HL-60 (cell line): ENCODE data around the gene SNX27.
A peak's percentile ranks its signal among the peaks of the same experiment; 100 is the strongest.

Experiments
- DNase-seq, 2 experiments: peaks; one replicate each; pipeline ENCODE4 v3.0.0-alpha.2; 2010 to 2020; ENCODE audit warnings: low read depth in 1 of 2, low spot score in 1 of 2
- H3K27ac ChIP-seq: fragments of 250-450 bp; sonication (Bioruptor Pico); replicated peaks from 2 replicates; pipeline ENCODE4 v1.5.1; 2020; ENCODE audit warnings: mild to moderate bottlenecking, moderate library complexity
- H3K27me3 ChIP-seq: fragments of 250-450 bp; sonication (Bioruptor Pico); 2 replicates; pipeline ENCODE4 v1.5.1; 2021; ENCODE audit warnings: mild to moderate bottlenecking, moderate library complexity; ENCODE audit not compliant: insufficient read depth, poor library complexity, severe bottlenecking
- H3K4me3 ChIP-seq: replicated peaks from 2 replicates; pipeline ENCODE4 v1.5.1; 2011; ENCODE audit warnings: mild to moderate bottlenecking, control low read depth, low read length; ENCODE audit not compliant: insufficient read depth
- GABPA ChIP-seq: IDR thresholded peaks from 2 replicates; pipeline ENCODE4 v1.6.1; 2012; ENCODE audit warnings: low read depth
- POLR2AphosphoS5 ChIP-seq: IDR thresholded peaks from 2 replicates; pipeline ENCODE4 v1.6.1; 2012; ENCODE audit warnings: low read depth
- SPI1 ChIP-seq: IDR thresholded peaks from 2 replicates; pipeline ENCODE4 v1.6.1; 2012; ENCODE audit warnings: low read depth, mild to moderate bottlenecking, borderline replicate concordance
- TF ChIP-seq, protein P1 (sequence below): IDR thresholded peaks from 2 replicates; pipeline ENCODE4 v1.6.1; 2012; ENCODE audit warnings: low read depth; ENCODE audit not compliant: insufficient replicate concordance
- TF ChIP-seq, protein P2 (sequence below): IDR thresholded peaks from one replicate; pipeline ENCODE4 v1.5.1; 2011; ENCODE audit warnings: low read length, control low read depth, inconsistent platforms; ENCODE audit not compliant: insufficient read depth

SNX27 gene

DNA sequence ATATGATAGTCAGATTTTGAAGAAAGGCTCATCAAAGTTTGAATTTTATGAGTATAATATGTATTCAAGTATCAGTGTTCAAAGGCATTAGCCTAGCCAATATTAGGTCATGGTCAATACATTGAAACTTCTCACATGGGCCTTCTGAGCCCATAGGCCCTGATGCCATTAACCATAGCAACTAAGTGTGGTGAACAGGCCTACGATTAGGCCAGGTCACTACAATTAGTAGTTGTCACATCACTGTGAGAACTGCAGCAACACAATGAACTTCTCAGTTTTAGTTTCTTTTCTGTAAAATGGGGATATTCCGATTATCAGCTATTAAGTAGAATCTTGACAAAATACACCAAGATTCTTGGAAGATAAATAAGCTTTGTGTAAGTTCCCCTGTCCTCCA lies 74.7 kb downstream of the SNX27 start:
- no peak overlapping the region for H3K4me3 ChIP-seq
- no peaks in the 10 kb centered on the region for H3K27me3 ChIP-seq
- no peak for TF ChIP-seq GABPA
- no peak for DNase-seq
- H3K27ac ChIP-seq, result no peak overlapping the region

DNA sequence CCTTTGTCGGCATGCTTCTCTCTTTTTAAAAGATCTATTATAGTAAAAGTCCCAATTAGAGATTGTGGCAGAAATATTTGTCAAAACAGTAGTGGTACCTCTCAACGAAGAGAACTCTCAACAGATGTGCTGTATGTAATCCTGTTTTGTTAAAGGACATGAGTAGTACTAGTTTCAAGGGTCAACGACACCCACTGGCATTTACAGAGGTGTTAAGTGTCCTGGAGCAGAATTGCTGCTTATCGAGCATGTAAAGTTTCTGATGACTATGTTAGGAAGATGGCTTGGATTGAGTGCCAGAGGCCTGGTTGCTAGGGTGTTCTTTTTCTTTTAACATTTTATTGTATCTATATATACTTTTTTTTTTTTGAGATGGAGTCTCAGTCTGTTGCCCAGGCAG lies 77.6 kb downstream of the SNX27 start:
- no peak for DNase-seq
- H3K27me3 ChIP-seq, result no peaks in the 10 kb centered on the region
- TF ChIP-seq, protein P1, sequence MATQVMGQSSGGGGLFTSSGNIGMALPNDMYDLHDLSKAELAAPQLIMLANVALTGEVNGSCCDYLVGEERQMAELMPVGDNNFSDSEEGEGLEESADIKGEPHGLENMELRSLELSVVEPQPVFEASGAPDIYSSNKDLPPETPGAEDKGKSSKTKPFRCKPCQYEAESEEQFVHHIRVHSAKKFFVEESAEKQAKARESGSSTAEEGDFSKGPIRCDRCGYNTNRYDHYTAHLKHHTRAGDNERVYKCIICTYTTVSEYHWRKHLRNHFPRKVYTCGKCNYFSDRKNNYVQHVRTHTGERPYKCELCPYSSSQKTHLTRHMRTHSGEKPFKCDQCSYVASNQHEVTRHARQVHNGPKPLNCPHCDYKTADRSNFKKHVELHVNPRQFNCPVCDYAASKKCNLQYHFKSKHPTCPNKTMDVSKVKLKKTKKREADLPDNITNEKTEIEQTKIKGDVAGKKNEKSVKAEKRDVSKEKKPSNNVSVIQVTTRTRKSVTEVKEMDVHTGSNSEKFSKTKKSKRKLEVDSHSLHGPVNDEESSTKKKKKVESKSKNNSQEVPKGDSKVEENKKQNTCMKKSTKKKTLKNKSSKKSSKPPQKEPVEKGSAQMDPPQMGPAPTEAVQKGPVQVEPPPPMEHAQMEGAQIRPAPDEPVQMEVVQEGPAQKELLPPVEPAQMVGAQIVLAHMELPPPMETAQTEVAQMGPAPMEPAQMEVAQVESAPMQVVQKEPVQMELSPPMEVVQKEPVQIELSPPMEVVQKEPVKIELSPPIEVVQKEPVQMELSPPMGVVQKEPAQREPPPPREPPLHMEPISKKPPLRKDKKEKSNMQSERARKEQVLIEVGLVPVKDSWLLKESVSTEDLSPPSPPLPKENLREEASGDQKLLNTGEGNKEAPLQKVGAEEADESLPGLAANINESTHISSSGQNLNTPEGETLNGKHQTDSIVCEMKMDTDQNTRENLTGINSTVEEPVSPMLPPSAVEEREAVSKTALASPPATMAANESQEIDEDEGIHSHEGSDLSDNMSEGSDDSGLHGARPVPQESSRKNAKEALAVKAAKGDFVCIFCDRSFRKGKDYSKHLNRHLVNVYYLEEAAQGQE, result no peak
- TF ChIP-seq SPI1 (no peak), GABPA (no peak), POLR2AphosphoS5 (no peak)
- H3K27ac ChIP-seq, result no peak overlapping the region
- H3K4me3 ChIP-seq, result no peak overlapping the region

DNA sequence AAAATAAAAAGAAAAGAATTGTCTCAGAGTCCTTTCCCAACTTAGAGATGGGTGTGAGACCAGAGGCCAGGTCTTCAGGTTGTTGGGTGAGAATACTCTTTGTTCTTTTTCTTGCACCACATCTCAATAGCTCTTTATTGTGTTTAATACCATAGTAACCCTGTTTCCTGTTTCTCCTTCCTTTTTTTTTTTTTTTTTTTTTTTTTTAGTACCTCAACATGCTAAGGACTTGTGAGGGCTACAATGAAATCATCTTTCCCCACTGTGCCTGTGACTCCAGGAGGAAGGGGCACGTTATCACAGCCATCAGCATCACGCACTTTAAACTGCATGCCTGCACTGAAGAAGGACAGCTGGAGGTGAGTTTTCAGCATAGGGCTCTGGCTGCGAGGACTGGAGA lies 80.4 kb downstream of the SNX27 start:
- TF ChIP-seq, protein P1, result no peak
- TF ChIP-seq SPI1 (no peak), POLR2AphosphoS5 (no peak), GABPA (no peak)
- TF ChIP-seq, protein P2, sequence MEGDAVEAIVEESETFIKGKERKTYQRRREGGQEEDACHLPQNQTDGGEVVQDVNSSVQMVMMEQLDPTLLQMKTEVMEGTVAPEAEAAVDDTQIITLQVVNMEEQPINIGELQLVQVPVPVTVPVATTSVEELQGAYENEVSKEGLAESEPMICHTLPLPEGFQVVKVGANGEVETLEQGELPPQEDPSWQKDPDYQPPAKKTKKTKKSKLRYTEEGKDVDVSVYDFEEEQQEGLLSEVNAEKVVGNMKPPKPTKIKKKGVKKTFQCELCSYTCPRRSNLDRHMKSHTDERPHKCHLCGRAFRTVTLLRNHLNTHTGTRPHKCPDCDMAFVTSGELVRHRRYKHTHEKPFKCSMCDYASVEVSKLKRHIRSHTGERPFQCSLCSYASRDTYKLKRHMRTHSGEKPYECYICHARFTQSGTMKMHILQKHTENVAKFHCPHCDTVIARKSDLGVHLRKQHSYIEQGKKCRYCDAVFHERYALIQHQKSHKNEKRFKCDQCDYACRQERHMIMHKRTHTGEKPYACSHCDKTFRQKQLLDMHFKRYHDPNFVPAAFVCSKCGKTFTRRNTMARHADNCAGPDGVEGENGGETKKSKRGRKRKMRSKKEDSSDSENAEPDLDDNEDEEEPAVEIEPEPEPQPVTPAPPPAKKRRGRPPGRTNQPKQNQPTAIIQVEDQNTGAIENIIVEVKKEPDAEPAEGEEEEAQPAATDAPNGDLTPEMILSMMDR, result no peak
- Histone ChIP-seq H3K27ac (peak overlapping the region; percentile 64), H3K27me3 (no peaks in the 10 kb centered on the region), H3K4me3 (no peak overlapping the region)
- no peak for DNase-seq

DNA sequence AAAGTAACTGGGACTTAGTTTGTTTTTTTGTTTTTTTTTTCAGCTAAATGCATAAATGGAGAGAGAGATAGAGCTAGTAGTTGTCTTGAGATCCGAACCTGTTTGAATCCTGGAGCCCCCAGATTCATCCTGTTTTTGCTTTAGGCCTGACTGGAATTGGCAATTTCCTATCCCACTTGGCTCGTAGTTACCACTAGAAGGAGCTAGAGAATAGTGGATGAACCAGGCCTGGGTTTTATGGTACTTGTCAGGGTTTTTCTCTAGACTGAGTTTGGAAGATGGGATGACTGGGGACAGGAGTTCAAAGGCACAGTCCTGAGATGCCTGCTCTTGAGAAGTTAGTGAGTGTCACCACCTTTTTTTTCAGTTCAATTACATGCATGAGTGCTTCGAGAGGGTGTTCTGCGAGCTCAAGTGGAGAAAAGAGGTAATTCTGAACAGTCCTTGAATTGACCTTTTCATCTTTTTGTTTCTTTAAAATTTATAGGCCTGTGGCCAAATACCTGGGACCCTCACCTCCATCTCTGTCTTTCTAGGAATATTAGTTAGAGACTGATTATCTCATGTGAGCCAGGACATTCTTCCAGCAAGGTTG lies 81.3 kb downstream of the SNX27 start:
- H3K27ac ChIP-seq, result no peak overlapping the region
- DNase-seq, result no peak
- TF ChIP-seq POLR2AphosphoS5, result no peak
- no peak for TF ChIP-seq GABPA
- TF ChIP-seq SPI1, result no peak
- TF ChIP-seq, protein P2, result no peak
- TF ChIP-seq, protein P1, result no peak
- no peak overlapping the region for H3K4me3 ChIP-seq
- H3K27me3 ChIP-seq, result no peaks in the 10 kb centered on the region
